ENCODE data around the gene BBLN. TPM values are rescaled to one million over a fixed set of nuclear protein-coding genes. Genes with fewer than 3 reads are reported as not detected.

The BBLN gene
- total RNA-seq, 1 experiment from 2014 or later = 74.9 TPM

DNA sequence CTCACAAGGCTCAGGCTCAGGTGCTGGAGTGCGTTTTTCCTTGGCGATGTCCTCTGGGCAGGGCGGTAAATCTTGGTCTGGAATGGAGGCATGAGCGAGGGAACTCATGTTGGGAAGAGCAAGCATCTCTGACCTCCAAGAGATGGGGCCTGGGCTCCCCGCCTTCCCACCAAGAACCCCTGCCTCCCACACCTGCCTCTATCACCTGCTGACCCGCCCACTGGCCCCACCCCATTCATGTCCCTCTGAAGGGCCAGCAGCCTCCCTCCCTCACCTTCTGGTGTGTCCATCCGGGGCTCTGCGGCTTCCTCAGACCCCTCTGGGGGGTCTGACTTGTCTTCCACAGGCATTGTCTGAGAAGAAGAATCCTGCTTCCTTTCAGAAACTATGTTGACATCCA, 20.4 kb downstream of the BBLN start:
- Histone ChIP-seq H4K5ac (ENCODE audit: insufficient read length, low read depth, low read length) (no peak overlapping the region), H4K8ac (replicated peaks; ENCODE audit: insufficient read length, low read depth, low read length) (no peak overlapping the region), H3K4me1 (ENCODE audit: insufficient read depth, low read length) (no peaks in the 10 kb centered on the region), H3K18ac (ENCODE audit: insufficient read length, low read depth, low read length) (no peak overlapping the region), H2AK5ac (ENCODE audit: insufficient read length, low read length) (no peak overlapping the region), H2BK12ac (ENCODE audit: insufficient read length, low read depth, low read length) (no peak overlapping the region), H3T11ph (ENCODE audit: low read length) (no peak overlapping the region), H3K79me2 (ENCODE audit: insufficient read depth, low read length) (no peaks in the 10 kb centered on the region), H2AFZ (ENCODE audit: low read length) (no peak overlapping the region), H3K14ac (ENCODE audit: insufficient read depth, low read length) (no peak overlapping the region), H3K27ac (ENCODE audit: insufficient read length, low read depth, low read length) (no peak overlapping the region), H3K79me1 (ENCODE audit: insufficient read depth, low read depth, low read length, poor library complexity, severe bottlenecking) (no peaks in the 10 kb centered on the region), H3K23ac (ENCODE audit: insufficient read length, low read depth, low read length) (no peak overlapping the region), H3K23me2 (ENCODE audit: insufficient read length, low read depth, low read length, poor library complexity, severe bottlenecking) (no peaks in the 10 kb centered on the region), H4K91ac (ENCODE audit: insufficient read length, low read depth, low read length) (no peak overlapping the region), H3K56ac (ENCODE audit: insufficient read length, low read depth, low read length) (no peak overlapping the region), H3K27me3 (ENCODE audit: insufficient read depth, low read length) (no peaks in the 10 kb centered on the region), H3K9ac (ENCODE audit: extremely low read depth, insufficient read length, low read length) (no peak overlapping the region), H3K4me2 (ENCODE audit: insufficient read depth, insufficient read length, low read length) (no peak overlapping the region), H3K4ac (ENCODE audit: low read depth, low read length) (no peak overlapping the region), H3K9me3 (ENCODE audit: control insufficient read depth, low read depth, low read length) (no peaks in the 10 kb centered on the region), H2BK5ac (ENCODE audit: insufficient read length, low read length) (no peak overlapping the region), H2BK120ac (ENCODE audit: low read depth, low read length, poor library complexity, severe bottlenecking) (no peak overlapping the region), H2BK20ac (ENCODE audit: low read depth, low read length, poor library complexity, severe bottlenecking) (no peak overlapping the region), H4K20me1 (ENCODE audit: control insufficient read depth, insufficient read depth, insufficient read length) (no peaks in the 10 kb centered on the region), H2BK15ac (ENCODE audit: low read depth, low read length) (no peak overlapping the region)
- no peak for DNase-seq
- no peak for TF ChIP-seq CTCF (conservative IDR thresholded peaks at IDR 0.05)
- peaks cover 2 to 7% of the 10 kb centered on the region in 2 experiments; a peak in 1 of 5 replicates for H3K9me3 Mint-ChIP-seq
- H3K4me1 Mint-ChIP-seq = peaks cover 0 to 2% of the 10 kb centered on the region in 2 experiments; a peak in 1 of 4 replicates
- H3K27ac Mint-ChIP-seq = no peak overlapping the region
- peaks cover 48 to 74% (median 72%) of the 10 kb centered on the region in 3 experiments for H3K36me3 Mint-ChIP-seq (ENCODE audit: insufficient read depth in 1 of 3, low read depth in 3 of 3)
- H3K4me3 Mint-ChIP-seq = no peak overlapping the region
- no CpG with 5 or more reads among the region's 8 CpGs for WGBS (ENCODE audit: extremely low coverage, insufficient read length, low lambda C conversion rate)
- H3K27me3 Mint-ChIP-seq (ENCODE audit: low read depth) = no peaks in the 10 kb centered on the region
